SK-N-SH treated with all-trans-retinoic acid at 6 μM for 48 hours (cell line): ENCODE results near the gene CEMP1.

Experiments used
- ATAC-seq: fragments of 200-7000 bp; cut with Tn5 transposase; 3 replicates; pipeline ENCODE4 v1.9.1; 2020; ENCODE audit warnings: mild to moderate bottlenecking, moderate library complexity
- ARNTL ChIP-seq: fragments of 450-650 bp; formaldehyde crosslinking; IDR thresholded peaks from 2 replicates; pipeline ENCODE4 v1.5.0; 2020; ENCODE audit warnings: low read depth, mild to moderate bottlenecking, moderate library complexity, borderline replicate concordance
- CSDC2 ChIP-seq: fragments of 250-450 bp; sonication (Bioruptor Pico); IDR thresholded peaks from 2 replicates; pipeline ENCODE4 v1.5.0; 2020; ENCODE audit warnings: mild to moderate bottlenecking, moderate library complexity
- ESRRG ChIP-seq: fragments of 250-450 bp; sonication (Bioruptor Pico); IDR thresholded peaks from 2 replicates; pipeline ENCODE4 v1.6.1; 2021; ENCODE audit warnings: mild to moderate bottlenecking
- GLIS3 ChIP-seq: fragments of 250-450 bp; sonication (Bioruptor Pico); IDR thresholded peaks from 2 replicates; pipeline ENCODE4 v1.5.0; 2020; ENCODE audit warnings: mild to moderate bottlenecking, moderate library complexity
- ISL1 ChIP-seq: fragments of 250-450 bp; sonication (Bioruptor Pico); IDR thresholded peaks from 2 replicates; pipeline ENCODE4 v2.1.2; 2022; ENCODE audit warnings: mild to moderate bottlenecking, moderate library complexity
- OSR1 ChIP-seq: fragments of 250-450 bp; sonication (Bioruptor Pico); IDR thresholded peaks from 2 replicates; pipeline ENCODE4 v1.8.0; 2022; ENCODE audit warnings: moderate library complexity, mild to moderate bottlenecking, inconsistent platforms
- PATZ1 ChIP-seq: fragments of 250-450 bp; sonication (Bioruptor Pico); IDR thresholded peaks from 2 replicates; pipeline ENCODE4 v1.8.0; 2020; ENCODE audit warnings: mild to moderate bottlenecking, moderate library complexity, borderline replicate concordance
- POU6F1 ChIP-seq: fragments of 250-450 bp; sonication (Bioruptor Pico); IDR thresholded peaks from 2 replicates; pipeline ENCODE4 v1.8.0; 2021; ENCODE audit warnings: low read depth, mild to moderate bottlenecking, moderate library complexity, borderline replicate concordance
- PPARA ChIP-seq: fragments of 250-450 bp; sonication (Bioruptor Pico); IDR thresholded peaks from 2 replicates; pipeline ENCODE4 v1.5.0; 2020; ENCODE audit warnings: mild to moderate bottlenecking, borderline replicate concordance
- RARB ChIP-seq: fragments of 250-450 bp; sonication (Bioruptor Pico); IDR thresholded peaks from 2 replicates; pipeline ENCODE4 v1.8.0; 2021; ENCODE audit warnings: mild to moderate bottlenecking, moderate library complexity
- SNAI2 ChIP-seq: fragments of 250-450 bp; sonication (Bioruptor Pico); IDR thresholded peaks from 2 replicates; pipeline ENCODE4 v1.5.0; 2020; ENCODE audit warnings: mild to moderate bottlenecking, moderate library complexity
- TCF4 ChIP-seq: fragments of 250-450 bp; sonication (Bioruptor Pico); IDR thresholded peaks from 2 replicates; pipeline ENCODE4 v1.8.0; 2021; ENCODE audit warnings: mild to moderate bottlenecking, moderate library complexity, borderline replicate concordance
- TOX ChIP-seq: fragments of 250-450 bp; sonication (Bioruptor Pico); IDR thresholded peaks from 2 replicates; pipeline ENCODE4 v1.8.0; 2021; ENCODE audit warnings: mild to moderate bottlenecking, moderate library complexity, borderline replicate concordance
- TSHZ2 ChIP-seq: fragments of 250-450 bp; sonication (Bioruptor Pico); IDR thresholded peaks from 2 replicates; pipeline ENCODE4 v1.5.0; 2020; ENCODE audit warnings: mild to moderate bottlenecking, moderate library complexity
- ZC3H10 ChIP-seq: fragments of 250-450 bp; sonication (Bioruptor Pico); IDR thresholded peaks from 2 replicates; pipeline ENCODE4 v1.5.1; 2021; ENCODE audit warnings: mild to moderate bottlenecking, moderate library complexity
- ZFP3 ChIP-seq: fragments of 250-450 bp; sonication (Bioruptor Pico); IDR thresholded peaks from 2 replicates; pipeline ENCODE4 v1.5.0; 2020; ENCODE audit warnings: mild to moderate bottlenecking, moderate library complexity
- ZFP30 ChIP-seq: fragments of 450-650 bp; formaldehyde crosslinking; IDR thresholded peaks from 2 replicates; pipeline ENCODE4 v1.5.0; 2022; ENCODE audit warnings: mild to moderate bottlenecking, moderate library complexity
- ZNF565 ChIP-seq: fragments of 450-650 bp; formaldehyde crosslinking; conservative IDR thresholded peaks from 2 replicates; pipeline ENCODE4 v1.5.0; 2020; ENCODE audit warnings: low read depth, mild to moderate bottlenecking, moderate library complexity
- ZNF70 ChIP-seq: fragments of 450-650 bp; formaldehyde crosslinking; IDR thresholded peaks from 2 replicates; pipeline ENCODE4 v1.5.0; 2020; ENCODE audit warnings: mild to moderate bottlenecking, moderate library complexity
- ZNF8 ChIP-seq: fragments of 450-650 bp; formaldehyde crosslinking; IDR thresholded peaks from 2 replicates; pipeline ENCODE4 v1.5.0; 2020; ENCODE audit warnings: mild to moderate bottlenecking, moderate library complexity

Gene CEMP1

GRCh38 chr16:2482708-2483534 lies 48.3 kb downstream of the CEMP1 start:
- ATAC-seq: peak; percentile 94
- no peak for TF ChIP-seq ZNF8 (CRISPR knock-in tag)
- no peak for TF ChIP-seq TOX
- TF ChIP-seq TSHZ2 (CRISPR knock-in tag): 0 out of 2 replicates have a peak, but pooled peaks have one; percentile 34
- no peak for TF ChIP-seq ZNF565 (CRISPR knock-in tag)
- no peak for TF ChIP-seq ARNTL (CRISPR knock-in tag)
- TF ChIP-seq TCF4 (CRISPR knock-in tag): peak; percentile 34; the same call in 1 of the 2 replicates

GRCh38 chr16:2482249-2482648 lies 49.0 kb downstream of the CEMP1 start:
- TF ChIP-seq ZNF8 (CRISPR knock-in tag) (no peak), ZFP3 (CRISPR knock-in tag) (no peak), SNAI2 (CRISPR knock-in tag) (no peak), POU6F1 (no peak), OSR1 (CRISPR knock-in tag) (no peak), PATZ1 (CRISPR knock-in tag) (no peak), RARB (CRISPR knock-in tag) (no peak), TOX (no peak), ISL1 (CRISPR knock-in tag) (no peak), ARNTL (CRISPR knock-in tag) (no peak), GLIS3 (CRISPR knock-in tag) (no peak), CSDC2 (no peak), TSHZ2 (CRISPR knock-in tag) (no peak), ESRRG (CRISPR knock-in tag) (no peak), ZC3H10 (CRISPR knock-in tag) (no peak), ZNF70 (CRISPR knock-in tag) (no peak)
- peak; percentile 8; the same call in 2 of the 3 replicates for ATAC-seq

GRCh38 chr16:2481676-2482075 lies 49.5 kb downstream of the CEMP1 start:
- no peak for ATAC-seq
- TF ChIP-seq ZFP30 (CRISPR knock-in tag) (no peak), ZFP3 (CRISPR knock-in tag) (no peak), TCF4 (CRISPR knock-in tag) (no peak), OSR1 (CRISPR knock-in tag) (no peak), SNAI2 (CRISPR knock-in tag) (no peak), RARB (CRISPR knock-in tag) (no peak), ZNF565 (CRISPR knock-in tag) (no peak), PATZ1 (CRISPR knock-in tag) (no peak), PPARA (CRISPR knock-in tag) (no peak), CSDC2 (no peak)
- TF ChIP-seq, all 23 proteins: peak for 0
